GM12865 (cell line): ENCODE results near the gene ME1.
"Not testable (repeated sequence)": the region's sequence is repeated elsewhere in the genome, so short reads cannot be mapped to it uniquely, and the experiment has no call there.

Experiments
- DNase-seq: peaks from one replicate; pipeline ENCODE4 v3.0.0; 2010; ENCODE audit warnings: low read depth
- H3K4me3 ChIP-seq: 2 replicates; pipeline ENCODE4 v1.5.1; 2011; ENCODE audit warnings: mild to moderate bottlenecking, low read depth, low read length, control low read depth
- CTCF ChIP-seq: IDR thresholded peaks from 2 replicates; pipeline ENCODE4 v1.5.1; 2011; ENCODE audit warnings: low read length, control low read depth, low read depth, inconsistent platforms; ENCODE audit not compliant: insufficient read depth; ENCODE audit errors: missing control alignments

Gene ME1

GRCh38 chr6:83270971-83271719, 159.7 kb downstream of the ME1 start:
- DNase-seq: no peak
- no peak for TF ChIP-seq CTCF
- no peak overlapping the region for H3K4me3 ChIP-seq

- H3K4me3 ChIP-seq: no peak overlapping the region
- no peak for TF ChIP-seq CTCF
- DNase-seq: no peak
Measured at GRCh38 chr6:83265384-83265783, 165.5 kb downstream of the ME1 start.

GRCh38 chr6:83260577-83260976, 170.3 kb downstream of the ME1 start:
- TF ChIP-seq CTCF: no peak
- DNase-seq: no peak
- H3K4me3 ChIP-seq: no peak overlapping the region

- H3K4me3 ChIP-seq: no peak overlapping the region
- no peak for TF ChIP-seq CTCF
- no peak for DNase-seq
Measured at GRCh38 chr6:83258517-83258916, 172.3 kb downstream of the ME1 start.

GRCh38 chr6:83257791-83258190, 173.1 kb downstream of the ME1 start:
- no peak for TF ChIP-seq CTCF
- DNase-seq: no peak
- H3K4me3 ChIP-seq: no peak overlapping the region

GRCh38 chr6:83256719-83257118, 174.1 kb downstream of the ME1 start:
- DNase-seq, H3K4me3 ChIP-seq: not testable (repeated sequence)

GRCh38 chr6:83252719-83253118, 178.1 kb downstream of the ME1 start:
- no peak overlapping the region for H3K4me3 ChIP-seq
- TF ChIP-seq CTCF: no peak
- DNase-seq: no peak
